PC-9 (cell line): ENCODE data around the gene HSPG2. TPM values are rescaled to one million over a fixed set of nuclear protein-coding genes. Genes with fewer than 3 reads are reported as not detected.

Source experiments
- BruUV-seq: library from RNA; stranded (reverse); fragments of 400-500 nt; replicated peaks from 2 replicates; lab custom pipeline; 2021; lab: Mats Ljungman, UMichigan
- CTCF ChIA-PET: fragments of 300-600 bp; sonication (Branson Sonifier 250); formaldehyde crosslinking; loops from one replicate; lab custom pipeline; 2022; ENCODE audit warnings: antibody characterized with exemption; lab: Charles Lee
- POLR2A ChIA-PET: fragments of 300-600 bp; sonication (Branson Sonifier 250); formaldehyde crosslinking; loops from one replicate; lab custom pipeline; 2022; ENCODE audit warnings: antibody characterized with exemption; ENCODE audit not compliant: unreplicated experiment; lab: Charles Lee
- DNase-seq, 2 experiments: peaks; one replicate each; pipeline versions ENCODE4 v3.0.0 to v3.0.0-alpha.2; 2015 to 2022; ENCODE audit warnings: mixed read lengths in 1 of 2
- H2AFZ ChIP-seq: fragments of 200-600 bp; sonication (generic); 2 replicates; pipeline ENCODE4 v1.8.1; 2017; ENCODE audit warnings: antibody characterized with exemption
- H3F3A ChIP-seq: fragments of 200-600 bp; sonication (generic); 2 replicates; pipeline ENCODE4 v1.8.1; 2017; ENCODE audit warnings: antibody characterized with exemption, mild to moderate bottlenecking, low read depth; ENCODE audit not compliant: insufficient read depth
- H3K27ac ChIP-seq: fragments of 200-600 bp; sonication (generic); 2 replicates; pipeline ENCODE4 v1.6.1; 2016; ENCODE audit warnings: mixed run types
- H3K27me3 ChIP-seq: fragments of 200-600 bp; sonication (generic); 2 replicates; pipeline ENCODE4 v1.6.1; 2016; ENCODE audit warnings: low read depth, mixed run types; ENCODE audit not compliant: insufficient read depth
- H3K36me3 ChIP-seq: fragments of 200-600 bp; sonication (generic); 2 replicates; pipeline ENCODE4 v1.6.1; 2016; ENCODE audit warnings: low read depth, mixed run types
- H3K4me1 ChIP-seq: fragments of 200-600 bp; sonication (generic); replicated peaks from 2 replicates; pipeline ENCODE4 v1.6.1; 2016; ENCODE audit warnings: mixed run types; ENCODE audit not compliant: insufficient read depth
- H3K4me2 ChIP-seq: fragments of 200-600 bp; sonication (generic); 2 replicates; pipeline ENCODE4 v1.6.1; 2017; ENCODE audit warnings: mixed run types
- H3K4me3 ChIP-seq: fragments of 200-600 bp; sonication (generic); 2 replicates; pipeline ENCODE4 v1.6.1; 2016; ENCODE audit warnings: mixed run types
- H3K79me2 ChIP-seq: fragments of 200-600 bp; sonication (generic); 2 replicates; pipeline ENCODE4 v1.6.1; 2017; ENCODE audit warnings: low read depth, mixed run types
- H3K9me2 ChIP-seq: fragments of 200-600 bp; sonication (generic); 2 replicates; pipeline ENCODE4 v1.8.1; 2017; ENCODE audit warnings: mild to moderate bottlenecking; ENCODE audit not compliant: insufficient read depth
- H3K9me3 ChIP-seq: fragments of 200-600 bp; sonication (generic); 2 replicates; pipeline ENCODE4 v1.8.1; 2016; ENCODE audit warnings: low read depth; ENCODE audit not compliant: insufficient read depth
- H4K20me1 ChIP-seq: fragments of 200-600 bp; sonication (generic); 2 replicates; pipeline ENCODE4 v1.8.1; 2017; ENCODE audit not compliant: insufficient read depth
- EZH2 ChIP-seq: fragments of 200-600 bp; sonication (generic); IDR thresholded peaks from 2 replicates; pipeline ENCODE4 v1.8.0; 2017; ENCODE audit warnings: antibody characterized with exemption, low read depth
- intact Hi-C: fragments of 100-400 bp; cut with micrococcal nuclease; formaldehyde crosslinking; loops from one replicate; pipeline ENCODE4 v1.10.0; 2022; ENCODE audit not compliant: unreplicated experiment
- total RNA-seq: library from RNA; stranded (reverse); gene quantifications from 2 replicates; pipeline ENCODE4 v1.2.3, GENCODE V29; 2021
- TF ChIP-seq, protein P1 (sequence below): fragments of 200-600 bp; sonication (generic); conservative IDR thresholded peaks from 2 replicates; pipeline ENCODE4 v1.6.1; 2017; ENCODE audit warnings: mixed run types, antibody characterized with exemption, mild to moderate bottlenecking, moderate library complexity

Gene HSPG2
- total RNA-seq, 1 experiment from 2014 or later, result 126 TPM

DNA sequence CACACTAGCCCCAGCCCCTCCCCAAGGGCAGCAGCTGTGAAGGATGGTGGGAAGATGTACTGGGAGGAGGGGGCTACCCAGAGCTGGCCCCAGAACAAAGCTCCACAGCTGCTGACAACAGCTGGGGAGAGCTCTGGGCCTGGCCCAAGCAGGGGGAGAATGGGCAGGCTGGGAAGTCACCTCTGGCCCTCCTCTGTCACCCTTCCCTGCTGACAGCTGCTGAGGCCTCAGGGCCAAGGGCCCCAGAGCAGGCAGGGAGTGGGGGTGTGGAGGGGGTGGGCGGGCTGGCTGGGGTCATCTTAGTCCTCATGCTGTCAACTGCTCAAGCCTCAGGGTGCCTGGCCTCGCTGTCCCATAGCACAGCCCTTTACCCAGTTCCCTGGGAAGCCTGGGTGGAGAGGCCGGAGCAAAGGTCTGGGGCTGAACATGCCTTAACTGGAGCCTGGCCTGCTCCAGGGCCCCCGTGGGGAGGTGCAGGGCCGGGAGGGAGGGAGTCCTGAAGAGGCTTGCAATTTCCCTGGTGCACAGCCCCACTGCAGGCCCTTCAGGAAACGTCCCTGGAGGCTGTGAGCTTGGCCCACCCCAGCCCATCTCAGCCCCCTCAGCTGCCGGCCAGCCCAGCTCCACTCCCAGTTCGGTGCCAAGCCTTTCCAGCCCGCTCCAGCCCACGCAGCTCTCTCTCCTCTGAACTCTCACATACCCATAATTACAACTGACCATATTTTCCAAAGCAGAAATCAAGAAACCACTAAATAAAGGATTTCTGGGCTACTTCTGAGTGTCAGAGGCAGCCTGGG lies 25.7 kb downstream of the HSPG2 start:
- Histone ChIP-seq H3K9me2 (no peaks in the 10 kb centered on the region), H2AFZ (no peak overlapping the region), H3K36me3 (no peaks in the 10 kb centered on the region), H3K4me1 (no peaks in the 10 kb centered on the region), H3F3A (no peaks in the 10 kb centered on the region), H3K9me3 (no peaks in the 10 kb centered on the region), H3K4me3 (no peak overlapping the region), H4K20me1 (no peaks in the 10 kb centered on the region), H3K4me2 (no peak overlapping the region), H3K27me3 (no peaks in the 10 kb centered on the region), H3K79me2 (no peaks in the 10 kb centered on the region), H3K27ac (no peak overlapping the region)
- DNase-seq, result no peak
- no TSS peak for BruUV-seq
- intact Hi-C loops, result no loop called here
- TF ChIP-seq EZH2, result no peak
- TF ChIP-seq, protein P1, sequence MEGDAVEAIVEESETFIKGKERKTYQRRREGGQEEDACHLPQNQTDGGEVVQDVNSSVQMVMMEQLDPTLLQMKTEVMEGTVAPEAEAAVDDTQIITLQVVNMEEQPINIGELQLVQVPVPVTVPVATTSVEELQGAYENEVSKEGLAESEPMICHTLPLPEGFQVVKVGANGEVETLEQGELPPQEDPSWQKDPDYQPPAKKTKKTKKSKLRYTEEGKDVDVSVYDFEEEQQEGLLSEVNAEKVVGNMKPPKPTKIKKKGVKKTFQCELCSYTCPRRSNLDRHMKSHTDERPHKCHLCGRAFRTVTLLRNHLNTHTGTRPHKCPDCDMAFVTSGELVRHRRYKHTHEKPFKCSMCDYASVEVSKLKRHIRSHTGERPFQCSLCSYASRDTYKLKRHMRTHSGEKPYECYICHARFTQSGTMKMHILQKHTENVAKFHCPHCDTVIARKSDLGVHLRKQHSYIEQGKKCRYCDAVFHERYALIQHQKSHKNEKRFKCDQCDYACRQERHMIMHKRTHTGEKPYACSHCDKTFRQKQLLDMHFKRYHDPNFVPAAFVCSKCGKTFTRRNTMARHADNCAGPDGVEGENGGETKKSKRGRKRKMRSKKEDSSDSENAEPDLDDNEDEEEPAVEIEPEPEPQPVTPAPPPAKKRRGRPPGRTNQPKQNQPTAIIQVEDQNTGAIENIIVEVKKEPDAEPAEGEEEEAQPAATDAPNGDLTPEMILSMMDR, result no peak
- CTCF ChIA-PET, result no interaction called here
- POLR2A ChIA-PET, result no interaction called here

DNA sequence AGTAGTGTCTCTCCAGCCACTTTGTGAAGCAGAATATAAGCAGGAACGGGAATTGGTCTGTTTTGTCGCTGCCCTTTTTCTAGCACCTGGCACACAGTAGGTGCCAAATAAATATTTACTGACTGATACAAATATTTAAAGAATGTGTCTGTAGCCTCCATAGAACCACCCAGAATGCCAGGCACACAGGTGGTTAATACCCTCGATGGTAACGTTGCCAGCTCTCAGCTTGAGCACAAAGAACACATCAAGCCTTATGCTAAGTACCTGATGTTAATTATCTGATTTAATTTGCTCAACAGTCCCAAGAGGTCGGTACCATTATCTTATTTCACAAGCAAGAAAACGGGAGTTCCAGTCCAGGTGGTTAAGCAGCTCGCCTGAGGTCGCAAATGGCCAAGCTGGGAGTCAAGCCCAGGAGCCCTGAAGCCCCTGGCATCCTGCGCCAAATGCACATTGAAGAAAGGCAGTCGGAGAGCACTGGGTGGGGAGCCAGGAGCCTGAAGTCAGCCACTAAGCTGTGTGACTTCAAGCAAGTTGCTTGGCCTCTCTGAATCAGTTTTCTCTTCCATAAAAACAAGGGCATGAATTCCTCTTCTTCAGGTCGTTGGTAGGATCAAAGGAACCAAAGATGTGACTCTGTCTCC lies 26.4 kb downstream of the HSPG2 start:
- Histone ChIP-seq H3K4me1 (no peaks in the 10 kb centered on the region), H3K27ac (no peak overlapping the region), H3K4me3 (no peak overlapping the region), H3K4me2 (no peak overlapping the region), H3K9me2 (no peaks in the 10 kb centered on the region), H3K9me3 (no peaks in the 10 kb centered on the region), H3K36me3 (no peaks in the 10 kb centered on the region), H3K27me3 (no peaks in the 10 kb centered on the region), H3K79me2 (no peaks in the 10 kb centered on the region), H2AFZ (no peak overlapping the region), H4K20me1 (no peaks in the 10 kb centered on the region), H3F3A (no peaks in the 10 kb centered on the region)
- no peak for DNase-seq
- intact Hi-C loops, result no loop called here
- POLR2A ChIA-PET, result no interaction called here
- CTCF ChIA-PET, result no interaction called here
- TF ChIP-seq, protein P1, result no peak
- TF ChIP-seq EZH2, result no peak
- no TSS peak for BruUV-seq

DNA sequence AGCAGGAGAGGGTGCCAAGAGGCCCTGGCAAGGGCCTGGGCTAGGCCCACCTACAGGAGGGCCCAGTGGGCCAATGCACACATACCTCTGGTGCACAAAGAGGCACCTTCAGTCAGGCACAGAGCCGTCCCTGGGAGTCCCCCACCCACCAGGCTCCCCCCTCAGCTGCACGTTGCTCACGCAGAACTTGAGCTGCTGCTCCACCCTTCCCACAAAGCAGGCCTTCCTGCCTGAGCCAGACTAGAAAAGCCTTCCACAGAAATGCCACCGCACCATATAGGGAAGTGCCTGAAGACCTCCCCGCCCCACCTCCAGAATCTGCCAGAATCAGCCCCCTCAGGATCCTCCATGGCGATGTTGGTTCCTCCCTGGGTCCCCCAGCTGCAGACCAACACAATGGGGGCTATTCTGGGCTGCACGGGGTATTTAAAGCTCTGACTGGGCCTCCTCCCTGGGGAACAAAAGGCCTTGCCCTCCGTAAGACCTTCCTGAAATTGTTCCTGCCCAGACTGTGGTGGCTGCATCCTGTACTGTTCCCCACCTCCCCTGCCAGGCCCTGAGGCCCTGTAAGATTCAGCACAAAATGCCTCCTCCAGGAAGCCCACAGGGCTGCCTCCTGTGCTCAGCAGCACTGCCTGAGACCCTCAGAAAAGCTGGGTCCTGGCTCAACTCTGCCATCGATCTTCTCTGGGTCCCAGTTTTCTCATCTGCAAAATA lies 27.2 kb downstream of the HSPG2 start:
- no peaks in the 10 kb centered on the region for H3K9me3 ChIP-seq
- H3K79me2 ChIP-seq, result no peaks in the 10 kb centered on the region
- ChIA-PET POLR2A (no interaction called here), CTCF (no interaction called here)
- no peaks in the 10 kb centered on the region for H3F3A ChIP-seq
- no peak overlapping the region for H2AFZ ChIP-seq
- no peaks in the 10 kb centered on the region for H3K27me3 ChIP-seq
- no peaks in the 10 kb centered on the region for H3K4me1 ChIP-seq
- no peak overlapping the region for H3K27ac ChIP-seq
- BruUV-seq, result no TSS peak
- TF ChIP-seq, protein P1, result no peak
- no peak for TF ChIP-seq EZH2
- no peaks in the 10 kb centered on the region for H3K9me2 ChIP-seq
- no peak overlapping the region for H3K4me2 ChIP-seq
- intact Hi-C loops, result no loop called here
- no peak for DNase-seq
- no peaks in the 10 kb centered on the region for H3K36me3 ChIP-seq
- H3K4me3 ChIP-seq, result no peak overlapping the region
- no peaks in the 10 kb centered on the region for H4K20me1 ChIP-seq
